Measurements from ENCODE around the gene TRIP10. TPM values are rescaled to one million over a fixed set of nuclear protein-coding genes. Genes with fewer than 3 reads are reported as not detected.

Gene TRIP10
- total and polyA plus RNA-seq, 2 of the 13 experiments (the other 11 are each of a cell fraction or from before 2014, with no cell fraction given), result 32.5 to 33.2 TPM

DNA sequence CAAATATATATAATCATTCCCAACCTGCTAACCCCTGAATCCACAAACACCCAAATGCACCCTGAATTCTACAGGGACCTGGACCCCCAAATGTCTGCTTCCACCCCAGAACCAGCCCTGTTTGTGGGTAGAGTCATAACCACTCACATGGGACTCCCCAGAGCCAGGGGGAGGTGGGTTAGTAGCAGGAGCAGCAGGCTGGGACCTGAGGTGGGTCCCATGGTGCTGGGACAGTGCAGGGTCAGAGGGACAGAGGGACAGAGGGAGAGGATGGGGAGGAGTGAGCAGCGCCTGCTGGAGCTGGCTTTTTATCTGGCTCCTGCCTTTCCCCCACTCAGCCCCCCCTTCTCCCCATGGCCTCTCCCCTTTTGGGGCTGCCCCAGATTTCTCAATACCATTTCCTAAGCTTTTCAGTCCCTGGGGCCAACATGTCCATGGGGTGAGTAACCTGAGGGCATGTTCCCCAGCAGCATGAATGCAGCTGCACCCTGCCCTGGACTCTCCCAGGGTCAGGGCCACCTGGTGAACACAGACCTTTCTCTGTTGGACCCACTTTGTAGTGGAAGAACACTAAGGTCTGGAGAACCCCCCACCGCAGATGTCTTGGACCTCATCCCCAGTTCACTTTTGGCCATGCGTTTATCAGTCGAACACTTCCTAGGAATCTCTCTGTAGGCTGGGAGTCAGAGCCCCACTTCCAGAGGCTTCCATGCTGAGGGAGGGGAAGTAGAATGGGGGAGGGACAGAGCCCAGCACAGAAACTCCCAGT is 18.9 kb upstream of the TRIP10 start, which contains the start of gene C3 (continued):
- TF ChIP-seq, protein P1, sequence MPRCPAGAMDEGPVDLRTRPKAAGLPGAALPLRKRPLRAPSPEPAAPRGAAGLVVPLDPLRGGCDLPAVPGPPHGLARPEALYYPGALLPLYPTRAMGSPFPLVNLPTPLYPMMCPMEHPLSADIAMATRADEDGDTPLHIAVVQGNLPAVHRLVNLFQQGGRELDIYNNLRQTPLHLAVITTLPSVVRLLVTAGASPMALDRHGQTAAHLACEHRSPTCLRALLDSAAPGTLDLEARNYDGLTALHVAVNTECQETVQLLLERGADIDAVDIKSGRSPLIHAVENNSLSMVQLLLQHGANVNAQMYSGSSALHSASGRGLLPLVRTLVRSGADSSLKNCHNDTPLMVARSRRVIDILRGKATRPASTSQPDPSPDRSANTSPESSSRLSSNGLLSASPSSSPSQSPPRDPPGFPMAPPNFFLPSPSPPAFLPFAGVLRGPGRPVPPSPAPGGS (CRISPR knock-in tag; IDR thresholded peaks at IDR 0.05), result peak; percentile 100
- TF ChIP-seq, protein P2, sequence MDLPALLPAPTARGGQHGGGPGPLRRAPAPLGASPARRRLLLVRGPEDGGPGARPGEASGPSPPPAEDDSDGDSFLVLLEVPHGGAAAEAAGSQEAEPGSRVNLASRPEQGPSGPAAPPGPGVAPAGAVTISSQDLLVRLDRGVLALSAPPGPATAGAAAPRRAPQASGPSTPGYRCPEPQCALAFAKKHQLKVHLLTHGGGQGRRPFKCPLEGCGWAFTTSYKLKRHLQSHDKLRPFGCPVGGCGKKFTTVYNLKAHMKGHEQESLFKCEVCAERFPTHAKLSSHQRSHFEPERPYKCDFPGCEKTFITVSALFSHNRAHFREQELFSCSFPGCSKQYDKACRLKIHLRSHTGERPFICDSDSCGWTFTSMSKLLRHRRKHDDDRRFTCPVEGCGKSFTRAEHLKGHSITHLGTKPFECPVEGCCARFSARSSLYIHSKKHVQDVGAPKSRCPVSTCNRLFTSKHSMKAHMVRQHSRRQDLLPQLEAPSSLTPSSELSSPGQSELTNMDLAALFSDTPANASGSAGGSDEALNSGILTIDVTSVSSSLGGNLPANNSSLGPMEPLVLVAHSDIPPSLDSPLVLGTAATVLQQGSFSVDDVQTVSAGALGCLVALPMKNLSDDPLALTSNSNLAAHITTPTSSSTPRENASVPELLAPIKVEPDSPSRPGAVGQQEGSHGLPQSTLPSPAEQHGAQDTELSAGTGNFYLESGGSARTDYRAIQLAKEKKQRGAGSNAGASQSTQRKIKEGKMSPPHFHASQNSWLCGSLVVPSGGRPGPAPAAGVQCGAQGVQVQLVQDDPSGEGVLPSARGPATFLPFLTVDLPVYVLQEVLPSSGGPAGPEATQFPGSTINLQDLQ (CRISPR knock-in tag; IDR thresholded peaks at IDR 0.05), result 0 out of 2 replicates have a peak, but pooled peaks have one; percentile 18
- peak; percentile 86 for TF ChIP-seq ZBTB7B (CRISPR knock-in tag; IDR thresholded peaks at IDR 0.05)
- TF ChIP-seq, protein P3, sequence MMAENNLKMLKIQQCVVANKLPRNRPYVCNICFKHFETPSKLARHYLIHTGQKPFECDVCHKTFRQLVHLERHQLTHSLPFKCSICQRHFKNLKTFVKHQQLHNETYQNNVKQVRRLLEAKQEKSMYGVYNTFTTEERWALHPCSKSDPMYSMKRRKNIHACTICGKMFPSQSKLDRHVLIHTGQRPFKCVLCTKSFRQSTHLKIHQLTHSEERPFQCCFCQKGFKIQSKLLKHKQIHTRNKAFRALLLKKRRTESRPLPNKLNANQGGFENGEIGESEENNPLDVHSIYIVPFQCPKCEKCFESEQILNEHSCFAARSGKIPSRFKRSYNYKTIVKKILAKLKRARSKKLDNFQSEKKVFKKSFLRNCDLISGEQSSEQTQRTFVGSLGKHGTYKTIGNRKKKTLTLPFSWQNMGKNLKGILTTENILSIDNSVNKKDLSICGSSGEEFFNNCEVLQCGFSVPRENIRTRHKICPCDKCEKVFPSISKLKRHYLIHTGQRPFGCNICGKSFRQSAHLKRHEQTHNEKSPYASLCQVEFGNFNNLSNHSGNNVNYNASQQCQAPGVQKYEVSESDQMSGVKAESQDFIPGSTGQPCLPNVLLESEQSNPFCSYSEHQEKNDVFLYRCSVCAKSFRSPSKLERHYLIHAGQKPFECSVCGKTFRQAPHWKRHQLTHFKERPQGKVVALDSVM (CRISPR knock-in tag; IDR thresholded peaks at IDR 0.05), result peak; percentile 73
- 0 out of 2 replicates have a peak, but pooled peaks have one; percentile 33 for TF ChIP-seq ZNF589 (CRISPR knock-in tag; conservative IDR thresholded peaks at IDR 0.05)
- TF ChIP-seq ZNF788 (CRISPR knock-in tag; IDR thresholded peaks at IDR 0.05; ENCODE audit: borderline replicate concordance), result peak; percentile 95
- TF ChIP-seq ZNF766 (CRISPR knock-in tag; IDR thresholded peaks at IDR 0.05; ENCODE audit: borderline replicate concordance), result no peak
- TF ChIP-seq MAFG (CRISPR knock-in tag; IDR thresholded peaks at IDR 0.05), result no peak
- no peak for TF ChIP-seq ZNF703 (CRISPR knock-in tag; IDR thresholded peaks at IDR 0.05; ENCODE audit: borderline replicate concordance)
- TF ChIP-seq, protein P4, sequence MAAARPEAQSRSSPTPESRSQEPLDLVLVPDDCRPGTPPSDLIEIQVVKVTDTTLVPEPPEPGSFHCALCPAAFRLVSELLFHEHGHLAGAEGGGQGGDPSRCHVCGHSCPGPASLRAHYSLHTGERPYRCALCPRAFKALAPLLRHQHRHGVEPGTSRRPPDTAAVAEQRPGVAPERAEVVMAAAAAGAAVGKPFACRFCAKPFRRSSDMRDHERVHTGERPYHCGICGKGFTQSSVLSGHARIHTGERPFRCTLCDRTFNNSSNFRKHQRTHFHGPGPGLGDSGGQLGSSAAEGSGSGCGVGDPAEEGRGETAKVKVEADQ (CRISPR knock-in tag; IDR thresholded peaks at IDR 0.05; ENCODE audit: borderline replicate concordance), result 0 out of 2 replicates have a peak, but pooled peaks have one; percentile 40
- TF ChIP-seq, protein P5, sequence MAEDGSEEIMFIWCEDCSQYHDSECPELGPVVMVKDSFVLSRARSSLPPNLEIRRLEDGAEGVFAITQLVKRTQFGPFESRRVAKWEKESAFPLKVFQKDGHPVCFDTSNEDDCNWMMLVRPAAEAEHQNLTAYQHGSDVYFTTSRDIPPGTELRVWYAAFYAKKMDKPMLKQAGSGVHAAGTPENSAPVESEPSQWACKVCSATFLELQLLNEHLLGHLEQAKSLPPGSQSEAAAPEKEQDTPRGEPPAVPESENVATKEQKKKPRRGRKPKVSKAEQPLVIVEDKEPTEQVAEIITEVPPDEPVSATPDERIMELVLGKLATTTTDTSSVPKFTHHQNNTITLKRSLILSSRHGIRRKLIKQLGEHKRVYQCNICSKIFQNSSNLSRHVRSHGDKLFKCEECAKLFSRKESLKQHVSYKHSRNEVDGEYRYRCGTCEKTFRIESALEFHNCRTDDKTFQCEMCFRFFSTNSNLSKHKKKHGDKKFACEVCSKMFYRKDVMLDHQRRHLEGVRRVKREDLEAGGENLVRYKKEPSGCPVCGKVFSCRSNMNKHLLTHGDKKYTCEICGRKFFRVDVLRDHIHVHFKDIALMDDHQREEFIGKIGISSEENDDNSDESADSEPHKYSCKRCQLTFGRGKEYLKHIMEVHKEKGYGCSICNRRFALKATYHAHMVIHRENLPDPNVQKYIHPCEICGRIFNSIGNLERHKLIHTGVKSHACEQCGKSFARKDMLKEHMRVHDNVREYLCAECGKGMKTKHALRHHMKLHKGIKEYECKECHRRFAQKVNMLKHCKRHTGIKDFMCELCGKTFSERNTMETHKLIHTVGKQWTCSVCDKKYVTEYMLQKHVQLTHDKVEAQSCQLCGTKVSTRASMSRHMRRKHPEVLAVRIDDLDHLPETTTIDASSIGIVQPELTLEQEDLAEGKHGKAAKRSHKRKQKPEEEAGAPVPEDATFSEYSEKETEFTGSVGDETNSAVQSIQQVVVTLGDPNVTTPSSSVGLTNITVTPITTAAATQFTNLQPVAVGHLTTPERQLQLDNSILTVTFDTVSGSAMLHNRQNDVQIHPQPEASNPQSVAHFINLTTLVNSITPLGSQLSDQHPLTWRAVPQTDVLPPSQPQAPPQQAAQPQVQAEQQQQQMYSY (CRISPR knock-in tag; IDR thresholded peaks at IDR 0.05), result no peak
- no peak for TF ChIP-seq ZNF562 (CRISPR knock-in tag; IDR thresholded peaks at IDR 0.05; ENCODE audit: borderline replicate concordance)
- TF ChIP-seq MZF1 (CRISPR knock-in tag; IDR thresholded peaks at IDR 0.05; ENCODE audit: borderline replicate concordance), result no peak

Measured in HepG2 (cell line).